NOMO-1 treated with dmso at 0.1 percent for 144 hours (cell line): ENCODE data around the gene TMEM255B.
"Not testable (repeated sequence)": the region's sequence is repeated elsewhere in the genome, so short reads cannot be mapped to it uniquely, and the experiment has no call there.

Experiments
- DNase-seq: peaks from one replicate; lab custom pipeline; 2025; ENCODE audit not compliant: unreplicated experiment; lab: John Stamatoyannopoulos, UW

The TMEM255B gene

GRCh38 chr13:113748101-113748861 lies 10.7 kb upstream of the TMEM255B start:
- no peak for DNase-seq

- no peak for DNase-seq
Measured at GRCh38 chr13:113748862-113749451, 10.1 kb upstream of the TMEM255B start.

- no peak for DNase-seq
Measured at GRCh38 chr13:113749507-113749906, 9.5 kb upstream of the TMEM255B start.

GRCh38 chr13:113749967-113750366 lies 9.1 kb upstream of the TMEM255B start:
- no peak for DNase-seq

- no peak for DNase-seq
Measured at GRCh38 chr13:113750554-113751399, 8.2 kb upstream of the TMEM255B start.

- no peak for DNase-seq
Measured at GRCh38 chr13:113751491-113751890, 7.5 kb upstream of the TMEM255B start.

GRCh38 chr13:113752211-113752986 lies 6.6 kb upstream of the TMEM255B start:
- DNase-seq = not testable (repeated sequence)

- no peak for DNase-seq
Measured at GRCh38 chr13:113753171-113753570, 5.9 kb upstream of the TMEM255B start.

- DNase-seq = no peak
Measured at GRCh38 chr13:113754242-113754641, 4.8 kb upstream of the TMEM255B start.

GRCh38 chr13:113754691-113755090 lies 4.3 kb upstream of the TMEM255B start:
- no peak for DNase-seq

GRCh38 chr13:113756441-113757097 lies 2.5 kb upstream of the TMEM255B start:
- DNase-seq = no peak

- no peak for DNase-seq
Measured at GRCh38 chr13:113759525-113760137, 605 bp downstream of the TMEM255B start.

GRCh38 chr13:113761136-113761535 lies 2.1 kb downstream of the TMEM255B start:
- DNase-seq = no peak

GRCh38 chr13:113762075-113762474 lies 3.0 kb downstream of the TMEM255B start:
- DNase-seq = no peak

GRCh38 chr13:113762538-113762937 lies 3.5 kb downstream of the TMEM255B start:
- no peak for DNase-seq

- DNase-seq = no peak
Measured at GRCh38 chr13:113763254-113763653, 4.2 kb downstream of the TMEM255B start.

- no peak for DNase-seq
Measured at GRCh38 chr13:113763961-113764792, 5.2 kb downstream of the TMEM255B start.

- no peak for DNase-seq
Measured at GRCh38 chr13:113764793-113765563, 6.0 kb downstream of the TMEM255B start.

GRCh38 chr13:113765564-113765910 lies 6.5 kb downstream of the TMEM255B start:
- no peak for DNase-seq
